Endothelial cell of umbilical vein (primary cell): ENCODE measurements around the gene TNIP3. TPM values are rescaled to one million over a fixed set of nuclear protein-coding genes. Genes with fewer than 3 reads are reported as not detected.

Experiments
- BruUV-seq: library from RNA; stranded (reverse); fragments of 400-500 nt; replicated peaks from 2 replicates; lab custom pipeline; 2021; lab: Mats Ljungman, UMichigan
- CTCF ChIA-PET: fragments of 300-600, 350-600 bp; sonication (Branson Sonifier 250); formaldehyde crosslinking; loops from one replicate; lab custom pipeline; 2021; ENCODE audit warnings: antibody characterized with exemption, inconsistent platforms; lab: Charles Lee
- POLR2A ChIA-PET: fragments of 300-600, 350-600 bp; sonication (Branson Sonifier 250); formaldehyde crosslinking; loops from one replicate; lab custom pipeline; 2021; ENCODE audit warnings: antibody characterized with exemption, inconsistent platforms; lab: Charles Lee
- DNase-seq: peaks from one replicate; pipeline ENCODE4 v3.0.0-alpha.2; 2011; ENCODE audit warnings: low read depth, low spot score
- FAIRE-seq: peaks from 2 replicates; lab custom pipeline; 2011; peaks lifted over from hg19 to GRCh38; lab: Jason Lieb, UNC
- H2AFZ ChIP-seq: 2 replicates; pipeline ENCODE4 v1.6.0; 2012; ENCODE audit warnings: low read depth, low read length, control low read depth, inconsistent platforms
- H3K27ac ChIP-seq: 2 replicates; pipeline ENCODE4 v1.5.1; 2011; ENCODE audit warnings: low read depth, mild to moderate bottlenecking, control low read depth, low read length, moderate library complexity; ENCODE audit not compliant: insufficient read depth
- H3K27me3 ChIP-seq, 2 experiments: 2 replicates each; pipeline versions ENCODE4 v1.6.0 to v1.6.1; 2011; ENCODE audit warnings: low read length in 2 of 2, mixed read lengths in 1 of 2; ENCODE audit not compliant: control insufficient read depth in 2 of 2, insufficient read depth in 2 of 2
- H3K36me3 ChIP-seq, 2 experiments: 2 replicates in 1 of 2; 3 replicates in 1 of 2; pipeline ENCODE4 v1.5.1; 2011; ENCODE audit warnings: low read length in 2 of 2, mild to moderate bottlenecking in 1 of 2, moderate library complexity in 1 of 2; ENCODE audit not compliant: control insufficient read depth in 2 of 2, insufficient read depth in 2 of 2; ENCODE audit errors: extremely low read depth in 1 of 2
- H3K4me1 ChIP-seq: 3 replicates; pipeline ENCODE4 v1.5.1; 2011; ENCODE audit warnings: mild to moderate bottlenecking, low read length; ENCODE audit not compliant: control insufficient read depth, insufficient read depth; ENCODE audit errors: extremely low read depth
- H3K4me2 ChIP-seq: 2 replicates; pipeline ENCODE4 v1.6.1; 2011; ENCODE audit warnings: low read length, control low read depth, mixed read lengths; ENCODE audit not compliant: insufficient read depth
- H3K4me3 ChIP-seq, 3 experiments: fragments of 200-600 bp in 1 of 3; sonication (generic), shearing (Covaris generic) in 1 of 3; replicated peaks in 1 of 3; 2 replicates each; pipeline ENCODE4 v1.5.1; 2011 to 2016; ENCODE audit warnings: control low read depth in 3 of 3, low read length in 3 of 3, mild to moderate bottlenecking in 2 of 3, inconsistent platforms in 1 of 3, low read depth in 1 of 3, moderate library complexity in 1 of 3; ENCODE audit not compliant: insufficient read depth in 1 of 3
- H3K79me2 ChIP-seq: 2 replicates; pipeline ENCODE4 v1.6.0; 2012; ENCODE audit warnings: low read length, inconsistent platforms; ENCODE audit not compliant: control insufficient read depth, insufficient read depth
- H3K9ac ChIP-seq: replicated peaks from 2 replicates; pipeline ENCODE3; 2011; ENCODE audit warnings: low read length, control low read depth; ENCODE audit not compliant: insufficient read depth; ENCODE audit errors: extremely low read depth
- H3K9me1 ChIP-seq: replicated peaks from 3 replicates; pipeline ENCODE4 v1.6.0; 2011; ENCODE audit warnings: mild to moderate bottlenecking, low read length; ENCODE audit not compliant: control insufficient read depth, insufficient read depth; ENCODE audit errors: extremely low read depth
- H3K9me3 ChIP-seq: replicated peaks from 2 replicates; pipeline ENCODE4 v1.5.1; 2012; ENCODE audit warnings: low read length, inconsistent platforms; ENCODE audit not compliant: control insufficient read depth, insufficient read depth
- H4K20me1 ChIP-seq: replicated peaks from 2 replicates; pipeline ENCODE3; 2011; ENCODE audit warnings: mild to moderate bottlenecking, low read length; ENCODE audit not compliant: control insufficient read depth, insufficient read depth; ENCODE audit errors: extremely low read depth
- EZH2 ChIP-seq: IDR thresholded peaks from 2 replicates; pipeline ENCODE4 v1.6.1; 2012; ENCODE audit warnings: borderline replicate concordance, low read depth, mild to moderate bottlenecking, moderate library complexity, low read length, inconsistent platforms; ENCODE audit not compliant: severe bottlenecking
- GATA2 ChIP-seq: IDR thresholded peaks from 2 replicates; pipeline ENCODE4 v1.7.0; 2011; ENCODE audit warnings: low read depth, mild to moderate bottlenecking, moderate library complexity, mixed read lengths, low read length; ENCODE audit not compliant: insufficient read length, insufficient read depth
- MYC ChIP-seq: IDR thresholded peaks from one replicate; pipeline ENCODE4 v1.6.1; 2011; ENCODE audit warnings: mild to moderate bottlenecking, low read depth, low read length
- dilution Hi-C: fragments of 300-500 bp; cut with MboI; formaldehyde crosslinking; loops from one replicate; pipeline ENCODE4 v1.15.0; 2019; ENCODE audit warnings: low sequenced_read_pairs; ENCODE audit not compliant: extremely low pct_ligation_motif_present
- intact Hi-C: fragments of 100-400 bp; cut with micrococcal nuclease; formaldehyde crosslinking; loops from one replicate; pipeline ENCODE4 v1.10.0; 2022
- polyA plus RNA-seq, 4 experiments: library from polyadenylated mRNA; depleted of rRNA in 3 of 4; stranded (reverse) in 3 of 4; unstranded in 1 of 4; fragments of >200 nt; gene quantifications; 2 replicates each; pipeline versions ENCODE4 v1.2.1 to v1.2.3, GENCODE V29; 2011 to 2012; ENCODE audit warnings: missing spikeins in 1 of 4
- total RNA-seq: library from RNA; stranded (reverse); gene quantifications from 2 replicates; pipeline ENCODE4 v1.2.3, GENCODE V29; 2021
- TF ChIP-seq, protein P1 (sequence below), 2 donors: IDR thresholded peaks; 1 replicate in 1 of 2; 2 replicates in 1 of 2; pipeline ENCODE4 v1.5.1; 2011; ENCODE audit warnings: low read length in 2 of 2, mild to moderate bottlenecking in 2 of 2, moderate library complexity in 2 of 2, control low read depth in 1 of 2, inconsistent platforms in 1 of 2, low read depth in 1 of 2; ENCODE audit not compliant: insufficient read depth in 1 of 2; ENCODE audit errors: extremely low read depth in 1 of 2
- TF ChIP-seq, protein P2 (sequence below): IDR thresholded peaks from 2 replicates; pipeline ENCODE4 v1.6.1; 2011; ENCODE audit not compliant: insufficient read depth, insufficient read length

TNIP3 gene
- total and polyA plus RNA-seq, 2 donors (not counting 3 experiments of a cell fraction or from before 2014, with no cell fraction given), result not detected

DNA sequence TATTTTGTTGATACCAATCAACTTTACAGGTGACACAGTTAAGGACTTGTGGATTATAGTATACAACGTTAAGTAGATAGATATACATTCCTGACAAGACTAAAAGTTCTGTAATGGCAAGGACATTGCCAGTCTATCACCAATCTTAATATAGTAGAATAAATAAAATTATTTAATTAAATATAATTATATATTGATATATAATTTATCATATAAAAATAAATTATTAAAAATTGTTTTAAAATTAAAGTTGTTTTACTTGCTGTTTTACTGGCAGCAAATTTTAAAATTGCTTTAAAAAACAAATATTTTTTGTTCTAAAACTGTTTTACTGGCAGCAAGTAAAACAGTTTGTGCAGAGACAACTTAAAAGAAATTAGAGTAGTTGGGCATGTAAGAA, 18.7 kb downstream of the TNIP3 start:
- FAIRE-seq, result no peak

GRCh38 chr4:121144021-121144420, 20.1 kb downstream of the TNIP3 start:
- H3K4me2 ChIP-seq, result no peak overlapping the region
- TF ChIP-seq, protein P1, sequence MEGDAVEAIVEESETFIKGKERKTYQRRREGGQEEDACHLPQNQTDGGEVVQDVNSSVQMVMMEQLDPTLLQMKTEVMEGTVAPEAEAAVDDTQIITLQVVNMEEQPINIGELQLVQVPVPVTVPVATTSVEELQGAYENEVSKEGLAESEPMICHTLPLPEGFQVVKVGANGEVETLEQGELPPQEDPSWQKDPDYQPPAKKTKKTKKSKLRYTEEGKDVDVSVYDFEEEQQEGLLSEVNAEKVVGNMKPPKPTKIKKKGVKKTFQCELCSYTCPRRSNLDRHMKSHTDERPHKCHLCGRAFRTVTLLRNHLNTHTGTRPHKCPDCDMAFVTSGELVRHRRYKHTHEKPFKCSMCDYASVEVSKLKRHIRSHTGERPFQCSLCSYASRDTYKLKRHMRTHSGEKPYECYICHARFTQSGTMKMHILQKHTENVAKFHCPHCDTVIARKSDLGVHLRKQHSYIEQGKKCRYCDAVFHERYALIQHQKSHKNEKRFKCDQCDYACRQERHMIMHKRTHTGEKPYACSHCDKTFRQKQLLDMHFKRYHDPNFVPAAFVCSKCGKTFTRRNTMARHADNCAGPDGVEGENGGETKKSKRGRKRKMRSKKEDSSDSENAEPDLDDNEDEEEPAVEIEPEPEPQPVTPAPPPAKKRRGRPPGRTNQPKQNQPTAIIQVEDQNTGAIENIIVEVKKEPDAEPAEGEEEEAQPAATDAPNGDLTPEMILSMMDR (IDR thresholded peaks at IDR 0.05; ENCODE audit: extremely low read depth in 1 of 2, insufficient read depth in 1 of 2, low read depth in 1 of 2, low read length in 2 of 2), result no peak
- TF ChIP-seq EZH2, result no peak
- no peak for TF ChIP-seq MYC
- dilution Hi-C loops, result no loop called here
- peaks cover 10% of the 10 kb centered on the region for H3K4me1 ChIP-seq
- ChIA-PET CTCF (no interaction called here), POLR2A (no interaction called here)
- H3K27me3 ChIP-seq, result no peaks in the 10 kb centered on the region
- BruUV-seq, result no TSS peak
- no peaks in the 10 kb centered on the region for H3K9me3 ChIP-seq
- intact Hi-C loops, result no loop called here
- H3K9me1 ChIP-seq, result no peaks in the 10 kb centered on the region
- no peaks in the 10 kb centered on the region for H3K79me2 ChIP-seq
- DNase-seq (no peak), FAIRE-seq (no peak)
- no peak overlapping the region for H3K9ac ChIP-seq
- no peak overlapping the region for H3K27ac ChIP-seq
- no peak overlapping the region for H3K4me3 ChIP-seq
- no peaks in the 10 kb centered on the region for H4K20me1 ChIP-seq
- no peak overlapping the region for H2AFZ ChIP-seq
- no peaks in the 10 kb centered on the region for H3K36me3 ChIP-seq

More for the DNA sequence above, 18.7 kb downstream of the TNIP3 start:
- H2AFZ ChIP-seq, result no peak overlapping the region
- H3K9ac ChIP-seq, result no peak overlapping the region
- DNase-seq, result no peak
- ChIA-PET CTCF (interaction anchor here (2.4 kb wide), 1 partner anchor 47 kb away, joined by 9 read pairs; no protein-coding TSS in a partner anchor), POLR2A (no interaction called here)
- H3K4me1 ChIP-seq, result no peaks in the 10 kb centered on the region
- H3K79me2 ChIP-seq, result no peaks in the 10 kb centered on the region
- H3K9me3 ChIP-seq, result no peaks in the 10 kb centered on the region
- H3K4me3 ChIP-seq, result no peak overlapping the region
- no TSS peak for BruUV-seq
- H3K27ac ChIP-seq, result no peak overlapping the region
- TF ChIP-seq GATA2 (no peak), EZH2 (no peak), MYC (no peak)
- TF ChIP-seq, protein P1 (IDR thresholded peaks at IDR 0.05; ENCODE audit: extremely low read depth in 1 of 2, insufficient read depth in 1 of 2, low read depth in 1 of 2, low read length in 2 of 2), result no peak
- TF ChIP-seq, protein P2, sequence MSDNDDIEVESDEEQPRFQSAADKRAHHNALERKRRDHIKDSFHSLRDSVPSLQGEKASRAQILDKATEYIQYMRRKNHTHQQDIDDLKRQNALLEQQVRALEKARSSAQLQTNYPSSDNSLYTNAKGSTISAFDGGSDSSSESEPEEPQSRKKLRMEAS, result no peak
- no peaks in the 10 kb centered on the region for H4K20me1 ChIP-seq
- H3K4me2 ChIP-seq, result no peak overlapping the region
- dilution Hi-C loops (no loop called here), intact Hi-C loops (no loop called here)
- no peaks in the 10 kb centered on the region for H3K36me3 ChIP-seq
- H3K9me1 ChIP-seq, result no peaks in the 10 kb centered on the region
- H3K27me3 ChIP-seq, result no peaks in the 10 kb centered on the region
